HG03159 (cell line): ENCODE data around the gene DCAF7.

Experiments used
- ATAC-seq: cut with Tn5 transposase; IDR thresholded peaks from one replicate; pipeline ENCODE4 v1.9.1; 2021; ENCODE audit warnings: mild to moderate bottlenecking, moderate library complexity; ENCODE audit not compliant: unreplicated experiment

Gene DCAF7

DNA sequence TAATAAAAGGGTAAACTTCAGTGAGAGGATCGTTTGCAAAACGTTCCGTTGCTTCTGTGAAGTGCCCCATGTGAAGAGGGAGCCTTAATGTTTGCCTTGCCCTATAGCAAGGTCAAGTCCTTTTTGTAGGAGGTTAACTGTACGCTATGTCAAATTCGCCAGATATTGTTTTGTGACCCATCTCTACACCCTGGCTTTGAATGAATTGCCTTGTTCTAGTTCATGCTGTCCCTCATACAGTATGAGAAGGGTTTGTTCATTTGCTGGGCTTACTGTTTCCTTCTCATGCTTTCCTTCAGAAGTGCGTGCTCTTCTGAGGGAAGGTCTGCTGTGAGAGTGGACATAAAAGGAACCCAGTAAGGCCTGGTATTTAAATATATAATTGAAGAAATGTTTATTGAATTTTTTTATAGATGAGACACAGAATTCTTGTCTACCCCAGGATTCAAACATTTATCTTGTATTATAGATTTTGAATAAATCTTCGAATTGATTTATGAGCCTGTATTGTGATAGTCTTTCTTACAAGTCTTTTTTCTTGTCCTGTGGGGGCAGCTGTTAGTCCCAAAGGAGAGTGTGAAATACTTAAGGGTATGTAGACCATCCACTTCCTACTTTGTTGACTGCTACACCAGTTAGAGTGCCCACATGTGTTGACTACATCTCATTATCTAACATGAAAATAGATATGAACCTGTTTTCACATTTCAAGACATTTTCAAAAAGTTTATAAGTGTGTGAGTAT lies 73.7 kb downstream of the DCAF7 start:
- no peak for ATAC-seq

DNA sequence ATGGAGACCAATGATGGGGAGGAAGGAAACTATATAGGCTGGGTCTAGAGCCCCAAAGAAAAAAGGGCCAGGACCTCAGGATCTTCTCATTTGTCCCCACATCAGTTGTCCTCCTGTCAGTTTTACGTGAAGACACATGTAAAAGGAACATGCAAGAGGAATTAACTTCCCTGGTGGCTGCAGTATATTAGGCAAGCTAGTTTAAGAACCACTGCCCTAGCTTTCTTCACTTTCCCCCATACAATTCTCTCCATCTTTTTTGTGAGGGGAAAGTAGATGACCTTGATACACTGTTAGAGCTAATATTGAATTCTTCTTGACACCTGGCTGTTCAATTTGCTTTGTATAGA lies 74.2 kb downstream of the DCAF7 start:
- no peak for ATAC-seq

DNA sequence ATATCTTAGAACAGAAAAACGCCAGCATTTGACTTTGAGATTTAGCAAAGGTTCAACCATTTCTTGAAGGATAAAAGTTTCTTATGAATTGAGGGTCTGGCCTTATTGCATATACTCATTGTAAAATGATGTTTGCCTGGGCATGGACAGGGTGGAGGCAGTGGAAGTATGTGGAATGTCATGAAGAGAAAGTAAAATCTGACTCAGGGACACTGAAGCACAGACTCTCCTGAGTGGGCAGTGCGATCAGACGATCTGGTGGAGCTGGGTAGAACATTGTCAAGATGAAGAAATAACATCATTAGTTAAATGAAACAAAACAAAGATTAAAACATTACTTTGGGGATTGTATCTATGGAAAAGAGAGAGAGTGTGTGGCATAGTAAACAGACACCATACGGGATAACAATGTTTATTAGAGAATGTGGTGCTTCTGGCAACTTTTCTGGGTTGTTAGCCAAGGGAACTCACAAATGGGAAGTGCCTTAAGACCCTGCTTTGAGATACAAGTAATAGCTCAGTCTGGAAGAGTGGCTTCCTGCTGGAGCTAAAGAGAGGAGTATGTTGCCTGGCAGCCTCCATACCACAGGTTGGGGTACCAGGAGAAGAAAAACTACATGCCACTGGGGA lies 76.4 kb downstream of the DCAF7 start:
- ATAC-seq, result no peak

DNA sequence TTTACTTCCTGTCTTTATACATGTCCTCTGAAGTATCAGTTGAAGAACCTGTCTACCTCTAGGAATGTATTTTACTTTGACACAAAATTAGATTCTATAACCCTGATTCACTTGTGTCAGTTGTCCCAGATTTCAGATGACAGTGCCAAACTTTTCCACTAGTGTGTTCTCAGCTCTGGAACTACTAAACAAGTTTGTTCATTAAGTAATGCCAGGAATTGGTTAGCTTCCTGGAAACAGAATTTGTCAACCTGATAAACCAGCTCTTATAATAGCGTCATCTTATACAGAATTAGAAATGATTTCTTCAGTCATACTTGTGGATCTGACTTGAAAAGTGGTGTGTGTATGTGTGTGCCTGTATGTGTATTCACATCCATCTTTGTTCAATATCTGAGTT lies 79.3 kb downstream of the DCAF7 start:
- no peak for ATAC-seq

DNA sequence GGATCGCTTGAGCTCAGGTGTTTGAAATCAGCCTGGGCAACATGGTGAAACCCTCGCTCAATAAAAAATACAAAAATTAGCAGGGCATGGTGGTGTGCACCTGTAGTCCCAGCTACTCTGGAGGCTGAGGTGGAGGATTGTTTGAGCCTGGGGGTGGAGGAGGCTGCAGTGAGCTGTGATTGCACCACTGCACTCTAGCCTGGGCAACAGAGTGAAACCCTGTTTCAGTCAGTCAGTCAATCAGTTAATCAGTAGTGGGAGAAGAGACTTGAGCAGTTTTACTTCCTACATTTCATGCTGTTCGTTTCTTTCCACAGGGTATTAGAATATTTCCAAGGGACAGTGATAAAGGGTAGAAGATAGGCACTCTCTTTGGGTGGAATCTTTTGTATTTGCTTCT lies 80.8 kb downstream of the DCAF7 start:
- no peak for ATAC-seq

DNA sequence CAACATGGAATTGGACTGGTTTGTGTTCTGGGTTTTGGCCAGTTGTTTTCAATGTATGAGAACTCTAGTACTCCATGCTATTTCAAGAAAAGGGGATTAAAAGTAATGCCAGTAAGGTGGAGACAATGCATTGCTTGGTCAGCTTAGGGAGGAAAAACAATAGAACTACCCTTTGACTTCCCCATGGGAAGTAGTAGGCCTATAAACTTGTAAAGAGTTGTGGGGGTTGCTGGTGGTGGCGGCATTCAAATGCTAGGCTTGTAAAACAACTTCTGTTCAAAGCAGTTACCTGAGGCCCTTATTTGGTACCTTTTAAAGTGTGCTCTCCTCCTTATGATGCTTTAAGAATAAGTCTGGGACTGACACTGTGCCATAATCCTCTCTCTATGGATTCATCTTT lies 81.3 kb downstream of the DCAF7 start:
- ATAC-seq, result no peak

DNA sequence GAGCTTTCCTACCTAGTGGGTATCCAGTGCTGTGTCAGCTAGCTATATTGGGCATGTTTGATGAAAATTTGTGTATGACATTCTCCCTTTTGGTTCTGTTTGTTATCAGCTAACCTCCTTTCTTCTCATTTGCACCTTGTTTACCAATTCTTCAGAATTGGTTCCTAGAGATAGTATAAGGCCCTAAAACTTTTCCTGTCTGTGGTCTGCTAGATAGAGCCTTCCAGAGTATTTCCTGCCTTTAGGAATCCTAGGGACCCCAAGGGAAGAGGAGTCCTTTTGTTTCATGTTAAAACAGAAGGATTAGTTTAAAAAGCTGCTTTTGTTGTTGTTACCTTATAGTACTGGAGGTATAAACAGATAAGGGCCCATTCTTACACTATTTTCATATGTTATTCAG lies 83.5 kb downstream of the DCAF7 start:
- no peak for ATAC-seq

DNA sequence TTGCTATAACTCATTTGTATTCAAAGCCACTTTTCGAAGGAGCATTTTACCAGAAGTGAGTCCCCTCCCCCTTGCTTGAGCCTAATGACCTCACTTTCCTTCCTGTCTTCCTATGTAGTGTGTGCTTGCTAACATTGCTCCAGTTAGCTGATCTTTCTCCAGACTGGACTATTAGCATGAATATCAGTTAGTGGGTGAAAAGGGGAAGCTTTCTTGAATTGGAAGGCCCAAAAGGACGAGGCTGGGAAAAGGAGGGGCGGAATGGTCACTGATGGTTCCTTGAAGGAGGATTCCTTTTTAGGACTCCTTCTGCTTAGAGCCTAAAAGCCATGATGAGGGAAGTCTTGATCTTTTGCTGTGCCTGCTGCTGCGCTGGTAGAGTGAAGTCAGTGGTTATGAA lies 83.9 kb downstream of the DCAF7 start:
- ATAC-seq, result no peak

DNA sequence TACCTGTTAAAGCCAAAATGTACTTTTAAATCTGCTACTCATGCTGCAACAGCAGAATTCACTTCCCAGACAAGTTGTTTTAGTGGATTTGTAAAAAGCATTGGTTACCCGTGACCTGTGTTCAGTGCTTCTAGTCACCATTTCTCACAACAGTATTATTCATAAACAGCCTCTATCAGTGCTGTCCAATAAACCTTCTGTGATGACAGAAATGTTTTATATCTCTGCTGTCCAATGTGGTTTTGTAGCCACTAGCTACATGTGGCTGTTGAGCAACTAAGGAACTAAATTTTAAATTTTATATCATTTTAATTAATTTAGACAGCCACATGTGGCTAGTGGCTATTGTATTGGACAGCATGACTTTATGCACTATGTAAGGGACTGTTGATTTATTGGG lies 84.5 kb downstream of the DCAF7 start:
- no peak for ATAC-seq

DNA sequence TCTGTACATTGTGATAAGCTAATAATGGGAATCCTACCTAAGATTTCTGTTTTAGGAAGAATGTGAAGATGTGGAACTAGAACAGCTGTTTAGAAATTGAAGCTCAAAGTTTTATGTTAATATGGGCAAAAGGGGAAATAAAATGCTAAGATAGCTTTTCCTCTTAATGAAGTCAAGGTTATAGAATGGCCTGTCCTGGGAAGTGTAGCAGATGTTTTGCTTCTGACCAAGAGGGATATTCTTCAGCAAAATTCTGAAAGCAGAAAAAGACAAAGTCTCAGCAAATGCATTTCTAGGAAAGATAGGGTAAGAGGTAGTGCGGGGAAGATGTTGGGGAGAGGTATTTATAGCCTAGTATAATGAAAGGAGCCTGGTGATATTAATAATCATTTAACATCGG lies 85.0 kb downstream of the DCAF7 start:
- ATAC-seq, result no peak

DNA sequence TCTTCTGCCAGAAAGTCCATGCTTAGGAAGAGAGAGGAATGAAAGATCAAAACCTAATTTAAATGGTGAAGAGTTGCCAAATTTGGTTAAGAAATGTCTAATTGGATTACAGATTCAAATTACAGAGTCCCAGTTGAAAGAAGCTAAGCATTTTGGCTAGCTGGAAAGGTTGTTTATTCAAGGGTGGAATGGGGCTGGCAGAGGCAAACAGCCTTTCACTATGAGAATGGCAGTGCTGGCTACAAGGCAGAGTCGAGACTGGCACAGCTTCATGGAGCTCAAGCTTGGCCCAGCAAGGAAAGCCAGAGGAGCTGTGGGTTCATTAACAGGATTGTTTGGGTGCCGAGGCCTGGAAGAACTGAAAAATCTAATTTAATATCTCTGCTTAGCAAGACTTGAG lies 85.5 kb downstream of the DCAF7 start:
- no peak for ATAC-seq

DNA sequence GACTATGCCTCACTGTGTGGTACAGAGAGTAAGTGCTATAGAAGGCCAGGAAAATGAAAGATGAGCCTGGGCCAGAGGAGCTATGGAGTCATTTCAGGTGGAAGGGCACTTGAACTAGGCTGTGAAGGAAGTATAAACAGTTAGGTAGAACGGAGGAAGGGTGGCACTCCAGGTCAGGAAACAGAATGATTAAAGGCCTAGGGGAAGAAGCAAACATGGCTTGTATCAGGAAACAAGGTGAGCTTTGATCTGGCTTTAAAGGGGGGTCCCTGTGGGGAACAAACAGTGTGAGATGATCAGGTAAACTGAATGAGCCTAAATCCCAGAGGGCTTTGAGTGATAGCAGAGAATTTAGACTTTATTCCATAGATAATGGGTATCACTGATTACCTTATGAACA lies 88.8 kb downstream of the DCAF7 start:
- no peak for ATAC-seq

DNA sequence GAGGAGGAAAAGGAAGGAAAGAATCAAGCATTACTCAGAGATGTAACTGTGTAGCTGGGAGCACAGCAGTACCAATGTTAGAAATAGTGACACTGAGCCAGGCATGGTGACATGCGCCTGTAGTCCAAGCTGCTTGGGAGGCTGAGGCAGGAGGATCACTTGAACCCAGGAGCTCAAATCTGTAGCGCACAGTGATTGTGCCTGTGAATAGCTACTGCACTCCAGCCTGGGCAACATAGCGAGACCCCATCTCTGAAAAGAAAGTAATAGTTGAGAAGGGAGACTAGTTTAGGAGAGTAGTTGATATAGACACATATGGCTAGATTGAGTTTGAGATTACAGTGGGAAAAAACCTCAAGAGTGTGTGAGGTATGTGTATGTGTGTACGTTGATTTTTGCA lies 89.8 kb downstream of the DCAF7 start:
- ATAC-seq, result no peak

DNA sequence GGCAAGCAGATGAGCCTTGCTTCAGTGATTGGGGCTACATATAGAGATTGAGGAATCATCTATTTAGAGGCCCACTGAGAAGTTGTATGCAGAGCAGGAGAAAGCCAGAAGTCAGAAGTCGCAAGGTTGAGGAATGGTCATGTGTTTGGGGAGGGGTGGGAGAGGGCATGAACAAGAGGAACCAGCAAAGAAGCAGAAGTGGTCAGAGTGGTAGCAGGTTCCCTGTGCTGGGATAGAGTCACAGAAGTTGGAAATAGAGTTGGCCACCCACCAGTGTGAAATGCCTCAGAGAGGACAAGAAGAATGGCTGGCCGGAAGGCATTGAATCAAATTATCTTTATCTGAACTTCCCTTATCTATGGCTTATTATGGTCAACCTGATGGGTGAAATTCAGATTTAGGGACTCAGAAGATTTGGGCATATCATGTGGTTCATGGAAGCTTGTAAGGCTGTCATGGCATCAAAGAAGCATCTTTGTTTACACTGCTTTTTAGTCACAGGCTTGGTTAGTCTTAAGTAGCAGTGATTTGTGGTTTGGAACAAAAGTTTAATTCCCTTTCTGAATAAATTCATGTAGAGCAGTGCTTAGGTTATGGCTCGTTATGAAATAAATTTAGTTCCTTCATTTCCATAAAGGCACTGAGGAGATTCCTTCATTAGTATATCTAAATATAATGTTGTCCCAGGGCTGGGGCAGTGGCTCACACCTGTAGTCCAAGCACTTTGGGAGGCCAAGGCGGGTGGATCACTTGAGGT lies 91.6 kb downstream of the DCAF7 start:
- ATAC-seq, result no peak
